DOHH2 (cell line): ENCODE measurements around the gene C9orf50.

Experiments
- H3F3A ChIP-seq: fragments of 200-600 bp; sonication (generic), shearing (Covaris generic); 2 replicates; pipeline ENCODE4 v1.6.0; 2016; ENCODE audit warnings: antibody characterized with exemption, mild to moderate bottlenecking; ENCODE audit not compliant: control insufficient read depth, insufficient read depth
- H3K27ac ChIP-seq: fragments of 200-600 bp; sonication (generic); 2 replicates; pipeline ENCODE4 v1.5.1; 2014; ENCODE audit warnings: low read depth, mild to moderate bottlenecking, low read length, moderate library complexity
- H3K27me3 ChIP-seq: fragments of 200-600 bp; sonication (generic); 2 replicates; pipeline ENCODE4 v1.6.1; 2014; ENCODE audit warnings: mild to moderate bottlenecking, low read length, mixed read lengths; ENCODE audit not compliant: control insufficient read depth
- H3K36me3 ChIP-seq: fragments of 200-600 bp; sonication (generic); 2 replicates; pipeline ENCODE4 v1.6.1; 2014; ENCODE audit warnings: mild to moderate bottlenecking, low read length, moderate library complexity, mixed read lengths; ENCODE audit not compliant: control insufficient read depth
- H3K4me1 ChIP-seq: fragments of 200-600 bp; sonication (generic); 2 replicates; pipeline ENCODE4 v1.6.1; 2014; ENCODE audit warnings: mild to moderate bottlenecking, low read length, mixed read lengths; ENCODE audit not compliant: control insufficient read depth
- H3K4me2 ChIP-seq: fragments of 200-600 bp; sonication (generic); 2 replicates; pipeline ENCODE4 v1.6.0; 2014; ENCODE audit warnings: mild to moderate bottlenecking, low read length, moderate library complexity
- H3K4me3 ChIP-seq: fragments of 200-600 bp; sonication (generic); 2 replicates; pipeline ENCODE4 v1.5.1; 2014; ENCODE audit warnings: mild to moderate bottlenecking, low read length, mixed read lengths
- H3K79me2 ChIP-seq: fragments of 200-600 bp; sonication (generic); 2 replicates; pipeline ENCODE4 v1.6.1; 2014; ENCODE audit warnings: mild to moderate bottlenecking, low read length, mixed read lengths; ENCODE audit not compliant: control insufficient read depth
- H3K9me2 ChIP-seq: fragments of 200-600 bp; sonication (generic); replicated peaks from 2 replicates; pipeline ENCODE4 v1.6.1; 2014; ENCODE audit warnings: mild to moderate bottlenecking, low read length, mixed read lengths; ENCODE audit not compliant: control insufficient read depth
- H3K9me3 ChIP-seq: fragments of 200-600 bp; sonication (generic); 2 replicates; pipeline ENCODE4 v1.6.1; 2014; ENCODE audit warnings: antibody characterized with exemption, low read length, mixed read lengths; ENCODE audit not compliant: control insufficient read depth, insufficient read depth
- H4K20me1 ChIP-seq: fragments of 200-600 bp; sonication (generic); 2 replicates; pipeline ENCODE4 v1.6.0; 2014; ENCODE audit warnings: low read depth, mild to moderate bottlenecking, antibody characterized with exemption, low read length, moderate library complexity; ENCODE audit not compliant: control insufficient read depth, insufficient read depth
- EZH2phosphoT487 ChIP-seq: fragments of 200-600 bp; sonication (generic); IDR thresholded peaks from 2 replicates; pipeline ENCODE4 v1.6.1; 2017; ENCODE audit warnings: borderline replicate concordance, mild to moderate bottlenecking, antibody characterized with exemption, low read length, moderate library complexity, mixed read lengths
- TF ChIP-seq, protein P1 (sequence below): fragments of 200-600 bp; sonication (generic); IDR thresholded peaks from one replicate; pipeline ENCODE4 v1.5.1; 2014; ENCODE audit warnings: antibody characterized with exemption, mild to moderate bottlenecking, low read depth, low read length; ENCODE audit not compliant: poor library complexity, severe bottlenecking

Gene C9orf50

DNA sequence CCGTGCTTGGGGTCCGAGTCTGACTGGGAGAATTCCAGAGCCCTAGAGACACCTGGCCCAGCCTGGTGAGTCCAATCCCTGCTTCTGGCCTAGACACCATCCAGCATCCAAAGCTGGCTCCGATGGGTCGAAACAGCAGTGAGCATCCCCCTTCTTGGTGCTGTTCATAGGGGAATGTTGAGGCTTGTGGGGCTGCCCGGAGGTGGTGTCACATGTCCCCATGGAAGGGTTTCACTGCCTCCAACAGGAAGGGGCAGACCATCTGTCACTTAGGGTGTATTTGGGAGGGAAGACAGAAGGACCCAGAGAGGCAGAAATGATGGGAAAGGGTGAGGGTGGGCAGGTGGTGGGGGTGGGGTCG is 13.9 kb downstream of the C9orf50 start:
- Histone ChIP-seq H4K20me1 (no peaks in the 10 kb centered on the region), H3K27ac (no peak overlapping the region), H3K9me2 (no peaks in the 10 kb centered on the region), H3K4me2 (no peak overlapping the region), H3K4me3 (no peak overlapping the region), H3K27me3 (peaks cover 15% of the 10 kb centered on the region), H3K79me2 (no peaks in the 10 kb centered on the region), H3K4me1 (peaks cover 39% of the 10 kb centered on the region), H3F3A (no peaks in the 10 kb centered on the region), H3K36me3 (no peaks in the 10 kb centered on the region), H3K9me3 (no peaks in the 10 kb centered on the region)
- TF ChIP-seq, protein P1, sequence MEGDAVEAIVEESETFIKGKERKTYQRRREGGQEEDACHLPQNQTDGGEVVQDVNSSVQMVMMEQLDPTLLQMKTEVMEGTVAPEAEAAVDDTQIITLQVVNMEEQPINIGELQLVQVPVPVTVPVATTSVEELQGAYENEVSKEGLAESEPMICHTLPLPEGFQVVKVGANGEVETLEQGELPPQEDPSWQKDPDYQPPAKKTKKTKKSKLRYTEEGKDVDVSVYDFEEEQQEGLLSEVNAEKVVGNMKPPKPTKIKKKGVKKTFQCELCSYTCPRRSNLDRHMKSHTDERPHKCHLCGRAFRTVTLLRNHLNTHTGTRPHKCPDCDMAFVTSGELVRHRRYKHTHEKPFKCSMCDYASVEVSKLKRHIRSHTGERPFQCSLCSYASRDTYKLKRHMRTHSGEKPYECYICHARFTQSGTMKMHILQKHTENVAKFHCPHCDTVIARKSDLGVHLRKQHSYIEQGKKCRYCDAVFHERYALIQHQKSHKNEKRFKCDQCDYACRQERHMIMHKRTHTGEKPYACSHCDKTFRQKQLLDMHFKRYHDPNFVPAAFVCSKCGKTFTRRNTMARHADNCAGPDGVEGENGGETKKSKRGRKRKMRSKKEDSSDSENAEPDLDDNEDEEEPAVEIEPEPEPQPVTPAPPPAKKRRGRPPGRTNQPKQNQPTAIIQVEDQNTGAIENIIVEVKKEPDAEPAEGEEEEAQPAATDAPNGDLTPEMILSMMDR: no peak
- TF ChIP-seq EZH2phosphoT487: no peak

- Histone ChIP-seq H3K4me1 (peaks cover 39% of the 10 kb centered on the region), H3K27me3 (peaks cover 12% of the 10 kb centered on the region), H3F3A (no peaks in the 10 kb centered on the region), H3K9me3 (no peaks in the 10 kb centered on the region), H3K27ac (no peak overlapping the region), H3K4me2 (no peak overlapping the region), H4K20me1 (no peaks in the 10 kb centered on the region), H3K36me3 (no peaks in the 10 kb centered on the region), H3K79me2 (no peaks in the 10 kb centered on the region), H3K9me2 (no peaks in the 10 kb centered on the region), H3K4me3 (no peak overlapping the region)
- TF ChIP-seq, protein P1: no peak
- no peak for TF ChIP-seq EZH2phosphoT487
Measured at GRCh38 chr9:129606161-129607026, 14.5 kb downstream of the C9orf50 start.

GRCh38 chr9:129604766-129605163 is 16.1 kb downstream of the C9orf50 start:
- Histone ChIP-seq H3K79me2 (no peaks in the 10 kb centered on the region), H3K9me2 (no peaks in the 10 kb centered on the region), H4K20me1 (no peaks in the 10 kb centered on the region), H3K4me2 (no peak overlapping the region), H3K4me1 (peaks cover 29% of the 10 kb centered on the region), H3K36me3 (no peaks in the 10 kb centered on the region), H3F3A (no peaks in the 10 kb centered on the region), H3K4me3 (no peak overlapping the region), H3K27ac (no peak overlapping the region), H3K9me3 (no peaks in the 10 kb centered on the region), H3K27me3 (peaks cover 10% of the 10 kb centered on the region)
- TF ChIP-seq, protein P1: no peak
- no peak for TF ChIP-seq EZH2phosphoT487
